HG03354 (cell line): Measurements from ENCODE around the gene VAPB.
A peak's percentile ranks its signal among the peaks of the same experiment; 100 is the strongest.
"Not testable (repeated sequence)": the region's sequence is repeated elsewhere in the genome, so short reads cannot be mapped to it uniquely, and the experiment has no call there.

Experiments
- ATAC-seq: cut with Tn5 transposase; IDR thresholded peaks from one replicate; pipeline ENCODE4 v1.9.1; 2021; ENCODE audit warnings: mild to moderate bottlenecking; ENCODE audit not compliant: unreplicated experiment, poor library complexity, severe bottlenecking

Gene VAPB

DNA sequence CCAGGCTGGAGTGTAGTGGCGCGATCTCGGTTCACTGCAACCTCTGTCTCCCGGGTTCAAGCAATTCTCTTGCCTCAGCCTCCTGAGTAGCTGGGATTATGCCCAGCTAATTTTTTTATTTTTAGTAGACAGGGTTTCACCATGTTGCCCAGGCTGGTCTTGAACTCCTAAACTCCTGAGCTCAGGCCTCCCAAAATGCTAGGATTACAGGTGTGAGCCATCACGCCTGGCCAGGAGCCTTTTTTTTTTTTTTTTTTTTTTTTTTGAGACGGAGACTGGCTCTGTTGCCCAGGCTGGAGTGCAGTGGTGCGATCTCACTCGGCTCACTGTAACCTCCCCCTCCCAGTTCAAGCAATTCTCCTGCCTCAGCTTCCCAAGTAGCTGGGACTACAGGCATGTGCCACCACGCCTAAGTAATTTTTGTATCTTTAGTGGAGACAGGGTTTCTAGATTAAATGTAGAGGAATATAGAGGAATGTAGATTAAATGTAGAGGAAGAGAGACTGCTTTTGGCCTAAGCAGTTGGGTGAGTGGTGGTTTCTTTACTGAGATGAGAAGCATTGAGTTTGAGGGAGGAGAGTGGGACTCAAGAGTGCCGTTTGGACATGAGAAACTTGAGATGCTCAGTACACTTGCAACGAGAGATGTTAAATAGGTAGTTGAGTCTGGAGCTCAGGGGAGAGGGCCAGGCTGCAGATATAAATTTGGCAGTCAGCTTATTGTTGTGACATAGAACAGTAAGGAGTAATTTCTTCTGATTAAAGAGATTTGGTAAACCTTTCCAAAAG lies 16.7 kb downstream of the VAPB start:
- ATAC-seq: no peak

DNA sequence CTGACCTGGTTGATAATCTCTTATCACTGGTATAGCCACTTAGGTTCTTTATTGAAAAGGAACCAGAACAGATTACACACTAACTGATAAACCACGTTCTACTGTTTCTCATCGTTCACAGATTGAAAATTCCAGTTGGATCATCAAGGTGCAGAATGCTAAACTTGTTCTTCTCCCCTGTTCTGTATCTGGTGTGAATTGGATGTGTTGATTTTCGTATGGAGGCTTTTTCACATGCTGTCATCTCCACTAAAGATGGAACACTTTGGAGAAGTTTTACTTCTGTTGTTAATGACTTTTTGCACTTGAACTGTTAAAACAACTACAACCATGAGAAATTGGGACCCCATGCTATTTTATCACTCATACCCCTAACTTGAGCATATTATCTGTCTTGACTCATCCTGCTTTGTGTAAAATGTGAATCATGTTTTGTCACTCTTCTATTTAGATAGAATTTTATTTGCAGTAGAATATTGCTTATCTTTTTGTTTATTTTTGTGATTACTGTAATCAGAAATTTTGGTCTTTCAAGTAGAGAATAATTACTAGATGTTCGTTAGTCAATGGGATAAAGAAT lies 17.5 kb downstream of the VAPB start:
- no peak for ATAC-seq

DNA sequence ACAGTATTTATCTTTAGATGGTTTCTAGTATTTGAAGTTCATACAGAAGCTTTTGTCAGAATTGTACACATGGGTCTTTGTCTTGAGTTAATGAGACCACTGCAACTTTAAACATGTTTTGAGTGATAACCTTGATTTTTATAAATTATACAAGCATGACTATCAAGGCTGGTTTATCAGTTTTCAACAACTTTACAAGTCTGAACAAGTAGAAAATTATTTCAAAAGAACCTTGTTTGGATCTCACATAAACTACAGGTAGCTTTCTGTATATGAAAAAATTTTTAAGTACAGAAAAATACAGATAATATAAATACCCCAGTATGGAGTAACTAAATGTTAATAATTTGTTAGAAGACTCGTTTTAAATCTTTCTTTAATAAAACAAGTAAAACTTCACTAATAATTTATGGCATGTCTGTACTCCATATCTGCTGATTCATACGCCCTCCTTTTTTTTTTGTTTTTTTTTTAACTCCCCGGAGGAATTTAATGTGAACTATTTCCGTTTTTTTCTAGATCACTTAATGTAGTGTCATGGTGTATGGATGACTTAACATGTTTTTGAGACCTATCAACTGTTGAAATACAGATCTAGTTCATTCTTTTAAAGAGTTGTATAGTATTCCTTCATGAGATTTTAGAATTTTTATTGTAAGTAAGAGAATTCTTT lies 18.3 kb downstream of the VAPB start:
- ATAC-seq: no peak

DNA sequence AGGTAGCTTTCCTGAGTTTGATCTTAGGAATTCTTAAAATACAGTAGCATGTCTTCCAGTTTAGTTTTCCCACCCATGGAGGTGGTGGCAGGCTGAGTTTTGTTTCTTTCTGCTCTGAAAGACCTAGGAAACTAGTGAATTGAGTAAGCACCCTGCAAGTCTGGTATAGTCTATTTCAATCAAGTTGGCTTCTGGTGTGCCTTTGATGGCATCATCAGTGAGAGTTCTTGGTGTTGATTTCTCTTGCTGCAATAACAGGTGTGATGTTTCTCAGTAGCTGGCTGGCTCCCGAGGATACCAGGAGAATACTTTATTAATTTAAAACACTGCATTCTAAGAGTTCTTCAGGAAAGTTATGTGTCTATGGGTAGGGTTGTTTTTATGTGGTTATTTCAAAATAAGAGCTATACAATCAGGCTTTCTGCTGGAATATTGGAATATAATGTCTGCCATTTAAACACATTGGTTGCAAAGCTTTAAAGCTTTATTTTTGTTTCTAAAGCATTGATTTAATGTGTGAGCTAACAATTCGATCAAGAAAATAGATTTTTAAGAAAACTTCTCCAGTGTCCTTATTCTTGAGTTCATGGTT lies 19.0 kb downstream of the VAPB start:
- peak; percentile 52 for ATAC-seq

DNA sequence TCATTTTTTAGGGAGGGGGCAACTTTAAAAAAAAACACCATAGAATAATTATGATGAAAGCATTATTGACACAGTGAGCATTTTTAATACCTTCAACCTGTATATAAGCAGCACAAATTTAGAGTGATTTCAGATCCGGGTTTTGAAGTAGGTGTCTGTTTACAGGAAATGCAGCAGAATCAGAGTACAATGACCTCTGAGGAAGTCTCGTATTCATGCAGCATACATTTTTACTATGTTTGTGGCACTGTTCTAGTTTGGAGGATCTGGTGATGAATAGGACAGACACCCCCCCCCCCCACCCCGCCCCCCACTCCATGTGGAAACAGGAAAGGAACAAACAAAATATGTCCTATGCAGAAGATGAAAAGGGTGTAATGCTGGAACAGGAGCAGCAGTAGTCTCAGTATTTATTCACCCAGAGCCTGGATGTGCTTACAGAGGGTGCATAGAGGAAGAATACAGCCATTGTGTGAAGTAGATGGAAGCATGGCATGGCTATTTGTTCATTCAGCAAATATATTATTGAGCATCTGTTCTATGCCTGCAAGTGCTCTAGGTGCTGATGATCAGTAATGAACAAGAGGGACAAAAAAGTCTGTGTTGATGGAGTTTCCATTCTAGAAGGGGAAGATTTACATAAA lies 19.7 kb downstream of the VAPB start:
- no peak for ATAC-seq

DNA sequence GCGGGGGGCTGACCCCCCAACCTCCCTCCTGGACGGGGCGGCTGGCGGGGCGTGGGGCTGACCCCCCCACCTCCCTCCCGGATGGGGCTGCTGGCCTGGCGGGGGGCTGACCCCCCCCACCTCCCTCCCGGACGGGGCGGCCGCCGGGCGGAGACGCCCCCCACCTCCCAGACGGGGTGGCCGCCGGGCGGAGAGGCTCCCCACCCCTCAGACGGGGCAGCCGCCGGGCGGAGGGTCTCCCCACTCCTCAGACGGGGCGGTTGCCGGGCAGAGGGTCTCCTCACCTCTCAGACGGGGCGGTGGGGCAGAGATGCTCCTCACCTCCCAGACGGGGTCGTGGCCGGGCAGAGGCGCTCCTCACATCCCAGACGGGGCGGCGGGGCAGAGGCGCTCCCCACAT lies 25.2 kb downstream of the VAPB start:
- not testable (repeated sequence) for ATAC-seq

DNA sequence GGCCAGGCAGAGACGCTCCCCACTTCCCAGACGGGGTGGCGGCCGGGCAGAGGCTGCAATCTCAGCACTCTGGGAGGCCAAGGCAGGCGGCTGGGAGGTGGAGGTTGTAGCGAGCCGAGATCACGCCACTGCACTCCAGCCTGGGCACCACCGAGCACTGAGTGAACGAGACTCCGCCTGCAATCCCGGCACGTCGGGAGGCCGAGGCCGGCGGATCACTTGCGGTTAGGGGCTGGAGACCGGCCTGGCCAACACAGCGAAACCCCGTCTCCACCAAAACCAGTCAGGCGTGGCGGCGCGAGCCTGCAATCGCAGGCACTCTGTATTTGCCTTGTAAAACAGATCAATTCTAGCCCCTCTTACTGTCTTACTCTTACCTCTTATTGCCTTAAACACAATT lies 25.8 kb downstream of the VAPB start:
- not testable (repeated sequence) for ATAC-seq

DNA sequence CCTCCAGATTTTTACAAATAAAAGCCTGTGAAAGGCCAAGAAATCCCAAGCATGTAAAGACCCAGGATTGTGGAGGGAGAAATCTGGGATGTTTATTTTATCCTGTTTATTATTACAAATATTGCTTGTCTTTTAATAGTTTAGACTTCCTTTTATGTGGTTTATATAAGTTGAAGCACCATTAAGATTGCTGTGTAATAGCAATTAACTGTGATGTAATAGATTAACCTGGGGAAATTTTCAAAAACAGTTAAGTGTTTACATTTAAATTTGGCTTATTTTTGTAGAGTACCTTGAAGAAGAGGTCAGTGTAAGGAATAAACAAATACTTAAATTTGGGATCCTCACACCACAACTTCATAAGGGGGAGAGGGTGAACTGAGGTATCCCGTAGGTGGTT lies 27.0 kb downstream of the VAPB start:
- ATAC-seq: no peak

DNA sequence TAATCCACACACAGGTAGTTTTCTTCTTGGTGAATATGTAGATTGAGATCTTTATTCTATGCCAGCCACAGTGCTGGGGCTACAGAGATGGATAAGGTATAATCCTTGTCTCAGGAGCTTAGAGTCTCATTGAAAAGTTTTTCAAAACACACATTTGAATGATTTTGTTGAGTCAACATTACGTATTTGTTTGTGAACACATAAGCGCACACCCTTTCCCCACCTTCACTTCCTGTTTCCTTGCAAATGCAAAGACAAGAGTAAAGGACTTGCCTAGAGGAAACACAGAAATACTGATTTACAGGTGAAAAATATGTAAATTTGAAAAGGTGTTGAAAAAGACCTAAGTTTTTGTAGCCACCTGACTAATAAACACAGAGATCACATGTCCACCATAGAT lies 27.8 kb downstream of the VAPB start:
- ATAC-seq: no peak

DNA sequence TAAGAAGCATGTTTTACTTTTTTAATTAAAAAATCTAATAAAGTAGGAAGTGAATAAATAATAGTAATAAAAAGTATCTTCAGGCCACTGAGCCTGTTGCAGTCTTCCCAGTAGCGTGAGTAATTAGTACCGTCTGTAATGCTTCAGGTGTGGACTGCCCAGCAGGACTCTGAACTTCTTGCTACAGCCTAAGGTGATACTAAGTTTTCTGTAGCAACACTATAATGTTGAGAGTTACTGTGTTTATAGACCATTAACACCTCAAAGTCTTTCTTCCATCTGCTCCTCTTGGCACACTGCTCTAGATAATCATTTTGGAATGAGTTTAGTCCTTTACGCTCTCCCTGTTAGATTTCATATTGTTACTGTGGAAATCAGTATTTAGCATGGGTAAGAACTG lies 28.4 kb downstream of the VAPB start:
- no peak for ATAC-seq

DNA sequence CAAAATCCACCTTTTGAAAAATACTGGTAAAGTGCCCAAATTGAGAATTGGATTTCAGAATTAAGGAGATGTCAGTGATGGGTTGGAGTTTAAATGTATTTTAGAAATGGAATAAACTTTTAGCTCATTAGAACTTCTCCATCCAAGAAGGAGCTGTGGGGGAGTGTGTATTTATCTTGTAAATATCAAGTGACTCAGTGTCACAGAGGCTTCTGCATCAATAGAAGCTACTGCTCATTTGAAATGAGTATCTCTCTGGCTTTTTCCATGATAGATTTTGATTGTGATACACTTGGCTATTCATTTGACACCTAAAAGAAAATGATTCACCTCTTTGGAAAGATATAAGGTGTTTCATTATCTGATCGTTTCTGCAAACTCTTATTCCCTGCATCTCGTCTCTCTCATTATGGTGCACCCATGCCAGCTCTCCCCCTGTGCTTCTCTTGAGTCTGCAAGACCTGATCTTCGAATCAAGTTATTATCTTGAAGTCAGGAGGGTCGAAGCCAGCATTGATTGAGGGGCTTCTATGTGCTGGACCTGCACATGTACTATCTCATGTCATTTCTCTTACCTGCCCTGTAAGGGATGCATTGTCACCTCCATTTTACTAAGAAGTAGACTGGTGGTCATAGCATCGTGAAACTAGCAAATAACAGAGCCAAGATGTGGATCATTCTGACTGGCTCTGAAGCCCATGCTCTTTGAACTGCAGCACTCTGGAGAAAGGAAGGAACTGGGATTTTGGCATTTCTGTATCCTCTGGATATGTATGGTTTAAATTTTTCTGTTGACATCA lies 30.1 kb downstream of the VAPB start:
- no peak for ATAC-seq

DNA sequence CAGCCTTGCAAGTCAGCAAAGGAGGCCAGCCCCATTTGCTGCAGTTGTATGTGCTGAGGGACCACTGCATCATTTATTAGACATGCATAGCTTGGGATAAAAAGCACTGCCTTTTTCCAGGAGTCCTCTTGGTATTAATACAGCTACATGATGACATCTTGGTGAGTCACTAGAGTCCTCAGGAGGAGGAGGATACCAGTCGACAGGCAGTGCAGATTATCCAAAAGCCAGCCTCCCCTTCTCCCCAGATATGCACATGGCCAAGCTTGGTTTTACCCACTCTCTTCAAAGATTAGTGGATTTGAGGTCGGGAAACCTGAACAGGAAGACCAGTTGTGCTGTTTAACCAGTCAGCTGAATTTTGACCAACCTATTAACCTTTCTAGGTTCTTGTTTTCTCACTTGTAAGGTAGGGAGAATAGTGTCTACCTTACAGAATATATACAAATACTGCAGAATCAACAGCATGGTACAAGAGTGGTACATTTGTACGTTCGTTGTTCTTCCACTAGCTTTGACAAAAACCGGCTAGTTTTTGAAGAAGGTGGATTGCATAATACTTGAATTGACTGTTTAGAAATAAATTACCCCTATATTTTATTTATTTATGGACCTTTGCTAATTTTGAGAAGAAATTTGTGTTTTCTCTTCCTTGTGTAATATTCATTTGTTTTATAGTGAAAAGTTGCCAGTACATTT lies 31.9 kb downstream of the VAPB start:
- ATAC-seq: no peak

DNA sequence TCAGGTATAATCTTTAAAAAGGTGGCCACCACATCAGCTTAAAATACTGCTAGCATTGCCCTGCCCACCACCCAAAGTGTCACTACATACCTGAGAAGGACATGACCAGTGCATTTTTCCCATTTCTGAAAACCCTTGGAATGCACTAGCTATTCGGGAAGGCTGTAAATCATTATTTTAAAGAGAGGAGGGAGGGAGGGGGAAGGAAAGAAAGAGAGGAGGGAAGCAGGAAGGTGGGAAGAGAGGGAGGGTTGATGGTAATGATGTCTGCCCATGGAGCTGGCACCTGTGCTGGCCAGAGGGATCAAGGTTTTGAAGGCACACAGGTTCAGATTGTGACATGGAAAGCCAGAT lies 32.4 kb downstream of the VAPB start:
- ATAC-seq: no peak

DNA sequence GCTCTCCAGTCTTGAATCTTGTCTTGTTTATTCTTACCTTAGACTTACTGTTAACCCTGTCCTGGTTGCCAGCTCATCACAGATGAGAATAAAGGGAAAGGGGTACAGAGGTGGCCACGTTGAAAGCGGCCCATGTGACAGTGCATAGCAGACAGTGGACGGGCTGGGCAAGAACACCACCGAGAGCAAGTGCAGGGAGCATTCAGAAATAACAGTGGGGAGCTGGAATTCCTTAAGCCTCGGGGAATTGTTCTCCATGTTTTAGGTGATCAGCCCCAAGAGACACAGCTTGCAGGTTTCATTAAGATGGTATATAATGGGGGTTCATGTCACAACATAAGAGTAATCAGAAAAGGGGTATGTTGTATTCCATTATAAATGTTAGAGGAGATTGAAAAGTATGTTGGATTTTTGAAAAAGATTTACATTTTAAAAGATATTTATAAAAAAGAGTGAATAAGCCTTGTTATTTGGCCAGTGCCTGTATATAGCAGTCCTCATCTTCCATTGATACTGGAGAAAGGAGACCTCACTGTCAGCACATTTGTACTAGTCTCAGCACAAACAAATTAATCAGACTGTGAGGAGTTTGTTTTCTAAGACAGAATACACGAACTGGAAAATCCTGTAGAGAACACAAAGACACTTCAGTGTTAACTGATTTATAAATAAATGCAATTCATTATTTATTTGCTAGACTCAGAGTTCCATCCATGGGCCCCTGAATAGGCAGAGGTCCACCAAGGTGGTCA lies 35.4 kb downstream of the VAPB start:
- ATAC-seq: no peak

DNA sequence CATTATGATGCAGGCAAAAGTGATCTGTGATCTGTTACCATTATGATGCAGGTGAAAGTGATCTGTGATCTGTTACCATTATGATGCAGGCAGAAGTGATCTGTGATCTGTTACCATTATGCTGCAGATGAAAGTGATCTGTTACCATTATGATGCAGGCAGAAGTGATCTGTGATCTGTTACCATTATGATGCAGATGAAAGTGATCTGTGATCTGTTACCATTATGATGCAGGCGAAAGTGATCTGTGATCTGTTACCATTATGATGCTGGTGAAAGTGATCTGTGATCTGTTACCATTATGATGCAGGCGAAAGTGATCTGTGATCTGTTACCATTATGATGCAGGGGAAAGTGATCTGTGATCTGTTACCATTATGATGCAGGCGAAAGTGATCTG lies 38.5 kb downstream of the VAPB start:
- ATAC-seq: not testable (repeated sequence)

DNA sequence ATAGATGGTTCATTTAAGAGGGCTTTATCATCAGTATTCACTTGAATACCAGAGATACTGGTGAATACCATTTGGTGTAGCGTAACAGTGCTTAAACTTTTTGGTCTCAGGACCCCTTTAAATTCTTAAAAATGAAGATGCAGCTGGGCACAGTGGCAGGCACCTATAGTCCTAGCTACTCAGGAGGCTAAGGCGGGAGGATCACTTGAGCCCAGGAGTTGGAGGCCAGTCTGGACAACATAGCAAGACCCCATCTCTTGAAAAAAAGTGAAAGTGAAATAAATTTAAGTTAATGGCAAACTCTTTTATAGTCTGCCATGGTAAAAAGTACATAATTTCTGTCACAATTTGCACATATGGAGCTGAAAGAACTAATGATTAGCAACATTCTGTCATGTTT lies 39.3 kb downstream of the VAPB start:
- no peak for ATAC-seq

DNA sequence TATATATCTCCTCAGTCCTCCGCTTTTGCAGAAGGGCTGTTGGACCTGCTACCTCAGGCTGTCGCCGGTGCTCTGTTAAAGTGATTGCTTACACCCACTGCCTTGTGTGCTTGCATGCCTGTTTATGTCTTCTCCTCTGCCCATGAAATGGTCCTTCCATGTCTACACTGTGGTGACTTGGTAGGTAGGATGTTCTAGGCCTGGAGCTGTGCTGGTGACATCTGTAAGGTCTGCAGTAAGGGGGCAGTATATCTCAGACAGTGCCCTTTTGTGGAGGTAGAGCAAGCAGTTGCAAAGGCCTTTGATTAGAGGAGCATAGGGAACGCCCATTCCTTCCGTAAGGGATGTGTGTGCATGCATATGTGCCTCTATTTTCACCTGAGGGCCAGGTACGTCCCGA lies 40.3 kb downstream of the VAPB start:
- no peak for ATAC-seq

DNA sequence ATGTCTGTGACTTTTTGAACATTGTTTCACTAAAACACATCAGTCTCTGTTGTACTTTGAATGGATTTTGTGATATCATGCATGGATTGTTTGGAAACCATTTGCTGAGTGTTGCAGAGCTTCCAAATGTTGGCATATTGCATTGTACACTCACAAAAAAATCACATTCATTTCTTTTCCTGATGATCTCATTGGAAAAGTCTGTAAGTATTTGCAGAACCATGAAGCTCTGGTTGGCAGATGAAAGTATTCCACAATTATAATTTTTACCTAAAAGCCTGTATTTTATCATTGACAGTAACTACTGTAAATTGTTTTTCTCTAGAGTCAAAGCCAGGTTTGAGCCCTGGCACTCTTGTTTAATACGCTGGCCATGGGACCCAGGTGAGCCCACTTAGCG lies 42.1 kb downstream of the VAPB start:
- no peak for ATAC-seq
